IPS-20b (cell line): ENCODE data around the gene LAMB3.

Source experiments
- H3K27ac ChIP-seq: one replicate; pipeline ENCODE4 v1.5.1; 2013; ENCODE audit warnings: low read length
- H3K27me3 ChIP-seq: 2 replicates; pipeline ENCODE4 v1.6.1; 2013; ENCODE audit warnings: mild to moderate bottlenecking, low read length, inconsistent platforms; ENCODE audit not compliant: insufficient read depth
- H3K36me3 ChIP-seq: 2 replicates; pipeline ENCODE4 v1.6.1; 2013; ENCODE audit warnings: low read depth, mild to moderate bottlenecking, inconsistent platforms, low read length, moderate library complexity; ENCODE audit not compliant: insufficient read depth
- H3K4me1 ChIP-seq: 2 replicates; pipeline ENCODE4 v1.6.1; 2013; ENCODE audit warnings: mild to moderate bottlenecking, control low read depth, inconsistent platforms, low read length, moderate library complexity; ENCODE audit not compliant: insufficient read depth
- H3K4me3 ChIP-seq: 2 replicates; pipeline ENCODE4 v1.5.1; 2013; ENCODE audit warnings: mild to moderate bottlenecking, low read length, inconsistent platforms
- H3K9ac ChIP-seq: 2 replicates; pipeline ENCODE4 v1.6.1; 2013; ENCODE audit warnings: low read depth, mild to moderate bottlenecking, inconsistent platforms, low read length, moderate library complexity
- H3K9me3 ChIP-seq: 2 replicates; pipeline ENCODE4 v1.6.1; 2013; ENCODE audit warnings: mild to moderate bottlenecking, low read depth, low read length, inconsistent platforms; ENCODE audit not compliant: insufficient read depth

Gene LAMB3

DNA sequence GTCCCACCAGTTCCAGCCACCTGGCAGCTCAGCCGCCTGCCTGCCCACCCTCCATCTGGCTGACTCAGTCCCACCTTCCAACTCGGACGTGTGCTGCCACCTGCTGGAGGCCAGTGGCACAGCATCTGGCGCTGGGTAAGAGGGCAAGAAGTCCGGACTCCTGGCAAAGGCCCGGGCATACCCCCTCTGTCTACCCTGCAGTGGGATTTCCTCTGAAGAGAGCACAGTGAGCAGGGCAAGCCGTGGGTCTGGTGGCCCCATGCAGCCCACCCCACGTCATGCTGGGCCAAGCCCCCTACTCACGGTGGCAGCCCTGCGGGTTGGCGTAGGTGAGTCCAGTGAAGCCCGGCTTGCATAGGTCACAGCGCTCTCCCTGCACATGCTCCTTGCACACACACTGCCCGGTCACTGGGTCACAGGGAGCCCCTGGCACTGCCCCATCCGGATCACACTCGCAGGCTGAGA, 24.5 kb downstream of the LAMB3 start:
- Histone ChIP-seq H3K36me3 (no peaks in the 10 kb centered on the region), H3K27me3 (peaks cover 9% of the 10 kb centered on the region; the same call in 1 of the 2 replicates), H3K9ac (no peak overlapping the region), H3K9me3 (no peaks in the 10 kb centered on the region), H3K27ac (no peak overlapping the region), H3K4me3 (no peak overlapping the region), H3K4me1 (peaks cover 13% of the 10 kb centered on the region)

DNA sequence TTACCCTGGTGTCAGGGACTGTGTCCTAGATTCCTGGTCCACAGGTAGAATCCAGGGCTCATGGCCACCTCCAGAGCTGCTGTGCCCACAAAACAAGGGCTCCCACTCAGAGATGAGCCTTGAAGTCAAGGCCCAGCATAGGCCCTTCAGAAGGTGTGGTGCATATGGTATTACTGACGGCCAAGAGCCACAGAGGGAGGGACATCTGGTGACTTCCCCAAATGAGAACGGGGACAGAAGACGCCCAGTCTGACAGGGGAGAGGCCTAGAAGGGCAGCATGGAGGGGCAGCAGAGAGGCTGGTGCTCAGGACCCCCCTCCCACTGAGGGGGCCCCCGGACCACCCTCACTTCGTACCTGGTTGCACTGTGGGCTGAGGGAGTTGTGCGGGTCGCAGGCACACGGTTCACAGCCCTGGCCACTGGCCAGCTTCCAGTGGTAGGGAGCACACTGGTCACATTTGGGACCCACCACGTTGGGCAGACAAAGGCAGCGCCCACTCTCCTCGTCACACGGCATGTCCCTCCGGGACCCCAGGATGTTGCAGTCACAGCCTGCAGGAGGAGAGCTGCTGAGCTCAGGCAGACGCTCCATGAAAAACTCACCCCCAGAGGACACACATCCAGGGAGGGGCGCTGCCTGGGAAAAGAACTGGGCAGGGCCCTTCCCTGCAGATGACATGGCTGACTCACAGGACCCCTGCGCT, 25.0 kb downstream of the LAMB3 start:
- H3K9me3 ChIP-seq: no peaks in the 10 kb centered on the region
- peaks cover 13% of the 10 kb centered on the region for H3K4me1 ChIP-seq
- no peak overlapping the region for H3K27ac ChIP-seq
- peaks cover 9% of the 10 kb centered on the region; the same call in 1 of the 2 replicates for H3K27me3 ChIP-seq
- H3K9ac ChIP-seq: no peak overlapping the region
- no peak overlapping the region for H3K4me3 ChIP-seq
- no peaks in the 10 kb centered on the region for H3K36me3 ChIP-seq

DNA sequence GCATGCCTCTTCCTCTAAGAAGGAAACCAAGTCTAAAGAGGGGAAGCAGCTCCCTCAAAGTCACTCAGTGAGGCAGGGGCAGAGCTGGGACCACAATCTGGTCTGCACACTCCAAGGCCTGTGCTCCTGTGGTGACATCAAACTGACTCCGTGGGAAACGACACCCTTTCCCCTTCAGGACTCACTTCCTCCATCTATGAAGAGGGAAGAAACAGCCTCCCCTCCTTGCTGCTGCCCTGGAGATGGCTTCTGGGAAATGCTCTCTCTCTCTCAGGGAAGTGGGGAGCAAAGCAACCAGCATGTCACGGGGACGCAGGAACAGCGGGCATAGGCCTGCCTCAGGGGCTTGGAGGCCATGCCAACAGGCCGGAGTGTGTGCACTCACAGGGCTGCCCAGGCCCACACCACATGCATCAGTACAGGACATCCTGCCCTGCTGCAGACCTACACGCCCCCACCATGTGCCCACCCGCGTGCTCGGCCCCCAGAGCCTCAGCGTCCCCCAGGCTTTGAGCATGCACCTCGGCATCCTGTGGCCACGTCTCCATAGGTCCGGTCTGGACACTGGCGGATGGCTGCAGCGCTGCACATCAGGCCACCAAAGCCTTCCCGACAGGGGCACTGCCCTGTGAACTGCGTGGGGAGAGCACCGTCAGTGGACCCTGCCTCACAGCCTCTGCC, 25.7 kb downstream of the LAMB3 start:
- Histone ChIP-seq H3K27me3 (peaks cover 9% of the 10 kb centered on the region; the same call in 1 of the 2 replicates), H3K27ac (no peak overlapping the region), H3K4me1 (peaks cover 13% of the 10 kb centered on the region), H3K4me3 (no peak overlapping the region), H3K36me3 (no peaks in the 10 kb centered on the region), H3K9me3 (no peaks in the 10 kb centered on the region), H3K9ac (no peak overlapping the region)

DNA sequence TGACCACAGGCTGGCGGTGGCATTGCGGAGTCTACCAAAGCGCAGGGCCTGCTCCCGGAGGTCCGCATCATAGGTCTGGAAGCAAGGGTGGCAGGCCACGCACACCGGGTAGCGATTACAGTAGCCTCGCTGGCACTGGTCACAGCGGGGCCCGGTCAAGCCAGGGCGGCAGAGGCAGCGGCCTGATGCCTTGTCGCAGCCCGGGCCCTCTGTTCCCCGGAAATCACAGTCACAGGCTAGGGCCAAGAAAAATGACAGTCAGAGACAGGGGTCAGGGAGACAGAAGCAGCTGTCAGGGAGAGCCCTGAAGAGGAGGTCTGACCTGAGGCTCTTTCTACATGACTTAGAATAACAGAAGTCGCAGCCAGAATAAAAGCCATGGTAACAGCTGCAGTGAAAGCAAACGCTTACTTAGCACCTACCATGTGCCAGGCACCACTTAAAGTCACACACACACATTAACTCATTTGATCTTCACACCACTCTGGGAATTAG, 26.4 kb downstream of the LAMB3 start:
- no peaks in the 10 kb centered on the region for H3K36me3 ChIP-seq
- H3K27ac ChIP-seq: no peak overlapping the region
- peaks cover 12% of the 10 kb centered on the region for H3K4me1 ChIP-seq
- H3K9ac ChIP-seq: no peak overlapping the region
- no peak overlapping the region for H3K4me3 ChIP-seq
- no peaks in the 10 kb centered on the region for H3K9me3 ChIP-seq
- H3K27me3 ChIP-seq: peaks cover 9% of the 10 kb centered on the region; the same call in 1 of the 2 replicates

DNA sequence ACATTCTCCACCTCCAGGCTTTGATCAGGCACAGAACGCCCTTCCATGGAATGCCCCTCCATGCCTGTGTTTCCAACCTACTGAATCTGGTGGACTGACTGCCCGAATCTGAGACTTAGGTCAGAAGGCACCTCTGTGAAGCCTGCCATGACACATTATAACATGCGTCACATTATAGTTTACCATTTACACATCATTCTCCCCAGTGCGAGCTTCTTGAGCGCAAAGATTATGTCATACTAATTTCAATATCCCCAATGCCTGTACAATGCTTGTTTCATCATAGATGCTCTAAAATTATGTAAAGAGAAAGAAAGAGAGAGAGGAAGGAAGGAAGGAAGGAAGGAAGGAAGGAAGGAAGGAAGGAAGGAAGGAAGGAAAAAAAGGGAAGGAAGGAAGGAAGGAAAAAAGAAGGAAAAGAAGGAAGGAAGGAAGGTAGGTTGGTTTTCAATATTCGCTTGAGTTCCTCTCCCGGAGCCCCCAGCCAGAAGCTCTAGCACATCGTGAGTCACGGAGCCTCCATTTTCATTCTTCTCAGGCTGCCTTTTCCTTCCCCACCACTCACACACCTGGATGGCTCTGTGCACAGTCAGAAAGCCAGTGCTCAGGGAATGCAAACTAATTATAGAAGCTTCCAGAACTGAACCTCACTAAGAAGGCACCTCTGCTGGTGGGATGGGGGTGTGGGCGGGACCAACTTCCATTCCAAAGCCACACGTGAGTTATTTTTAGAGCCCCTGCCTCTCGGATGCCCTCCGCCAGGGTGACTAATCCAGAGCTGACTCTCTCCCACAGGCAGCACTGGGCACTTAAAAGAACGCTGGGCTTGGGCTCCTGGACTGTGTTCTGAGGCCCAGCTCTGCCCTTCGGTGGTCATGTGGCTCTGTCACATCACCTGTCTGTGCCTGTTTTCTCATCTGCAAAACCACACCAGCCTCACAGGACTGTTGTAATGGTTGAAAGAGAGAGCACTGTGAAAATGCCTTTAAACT, 27.4 kb downstream of the LAMB3 start:
- no peak overlapping the region for H3K27ac ChIP-seq
- H3K27me3 ChIP-seq: peaks cover 9% of the 10 kb centered on the region; the same call in 1 of the 2 replicates
- H3K9ac ChIP-seq: no peak overlapping the region
- H3K4me3 ChIP-seq: no peak overlapping the region
- H3K4me1 ChIP-seq: peaks cover 4% of the 10 kb centered on the region
- no peaks in the 10 kb centered on the region for H3K36me3 ChIP-seq
- no peaks in the 10 kb centered on the region for H3K9me3 ChIP-seq

DNA sequence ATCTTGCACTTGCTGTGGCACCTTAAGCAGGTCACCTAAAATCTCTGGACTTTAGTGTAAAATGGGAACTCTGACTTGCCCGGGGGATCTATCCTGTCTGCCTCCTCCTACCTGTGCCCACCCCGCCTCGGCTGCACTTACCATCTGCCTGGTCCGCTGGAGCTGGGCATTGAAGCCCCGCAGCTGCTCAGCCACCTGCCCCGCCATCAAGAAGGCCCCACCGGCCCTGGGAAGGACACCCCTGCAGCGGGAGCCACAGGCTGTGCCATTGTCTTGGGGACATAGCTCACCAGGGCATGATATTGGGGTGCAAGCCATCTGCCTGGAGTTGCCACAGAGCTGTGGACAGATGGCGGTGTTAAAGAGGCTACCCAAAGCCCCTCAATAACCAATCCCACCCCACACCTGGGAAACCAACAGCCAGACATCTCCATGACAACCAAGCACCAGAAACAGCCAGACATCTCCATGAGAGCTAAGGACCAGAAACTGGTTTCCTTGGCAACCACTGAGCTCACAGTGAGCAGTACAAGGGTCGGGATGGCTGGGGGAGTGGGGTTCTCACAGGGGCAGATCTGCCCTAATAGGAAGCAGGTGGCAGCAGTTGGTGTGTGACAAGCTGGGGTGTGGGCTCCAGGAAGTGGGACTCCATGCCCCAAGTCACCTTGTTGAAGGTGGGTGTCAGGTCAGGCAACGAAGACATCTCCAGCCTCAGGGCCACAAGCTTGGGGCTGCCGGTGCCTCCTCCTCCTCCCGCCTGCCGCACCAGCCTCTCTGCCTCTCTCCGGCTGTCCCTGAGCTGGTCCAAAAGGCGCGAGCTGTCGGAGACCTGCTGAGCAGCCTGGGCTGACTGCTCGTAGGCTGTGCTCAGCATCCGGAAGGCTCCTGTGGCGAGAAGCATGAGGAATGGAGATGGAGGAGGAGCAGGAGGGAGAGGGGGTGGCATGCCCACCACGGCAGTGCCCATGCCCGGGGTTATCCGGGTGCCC, 29.1 kb downstream of the LAMB3 start:
- Histone ChIP-seq H3K27ac (no peak overlapping the region), H3K9me3 (no peaks in the 10 kb centered on the region), H3K9ac (no peak overlapping the region), H3K4me3 (no peak overlapping the region), H3K4me1 (no peaks in the 10 kb centered on the region), H3K27me3 (peaks cover 9% of the 10 kb centered on the region; the same call in 1 of the 2 replicates), H3K36me3 (no peaks in the 10 kb centered on the region)

DNA sequence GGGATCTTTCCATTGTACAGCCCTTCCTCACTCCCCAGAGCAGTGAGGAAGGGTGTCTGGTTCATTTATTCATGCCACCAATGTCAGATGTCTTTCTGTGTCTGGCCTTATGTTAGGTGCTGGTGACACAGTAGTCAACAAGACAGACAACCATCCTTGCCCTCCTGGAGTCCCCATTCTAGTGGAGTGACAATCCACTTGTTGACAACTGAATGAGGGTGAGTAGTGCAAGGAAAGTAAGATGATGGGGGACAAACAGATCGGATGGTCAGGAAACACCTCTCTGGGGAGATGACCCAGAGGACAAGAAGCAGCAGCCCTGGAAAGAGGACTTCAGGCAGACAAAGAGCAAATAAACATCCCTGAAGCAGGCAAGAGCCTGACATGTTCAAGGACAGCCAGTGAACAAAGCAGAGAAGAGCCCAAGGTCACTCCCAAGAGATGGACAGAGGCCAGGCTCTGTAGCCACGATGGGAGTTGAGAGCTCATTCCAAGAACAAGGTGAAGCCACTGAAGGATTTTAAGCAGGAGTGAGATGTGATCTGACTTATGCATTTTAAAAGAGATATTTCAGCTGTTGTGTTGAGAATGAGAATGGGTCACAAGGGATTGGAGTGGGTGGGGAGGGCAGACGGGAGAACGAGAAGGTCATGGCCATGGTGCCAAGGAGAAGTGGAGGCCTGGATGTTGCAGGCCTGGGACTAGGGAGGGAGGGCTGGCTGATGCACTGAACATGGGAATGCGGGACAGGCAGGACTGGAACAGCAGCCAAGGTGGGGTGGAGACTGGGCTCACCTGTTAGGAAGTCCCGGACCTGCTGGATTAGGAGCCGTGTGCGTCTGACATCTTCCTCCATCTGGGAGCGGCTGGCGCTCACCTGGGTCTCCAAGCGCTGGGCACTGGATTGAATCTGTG, 30.2 kb downstream of the LAMB3 start:
- no peak overlapping the region for H3K27ac ChIP-seq
- no peaks in the 10 kb centered on the region for H3K36me3 ChIP-seq
- H3K4me1 ChIP-seq: no peaks in the 10 kb centered on the region

DNA sequence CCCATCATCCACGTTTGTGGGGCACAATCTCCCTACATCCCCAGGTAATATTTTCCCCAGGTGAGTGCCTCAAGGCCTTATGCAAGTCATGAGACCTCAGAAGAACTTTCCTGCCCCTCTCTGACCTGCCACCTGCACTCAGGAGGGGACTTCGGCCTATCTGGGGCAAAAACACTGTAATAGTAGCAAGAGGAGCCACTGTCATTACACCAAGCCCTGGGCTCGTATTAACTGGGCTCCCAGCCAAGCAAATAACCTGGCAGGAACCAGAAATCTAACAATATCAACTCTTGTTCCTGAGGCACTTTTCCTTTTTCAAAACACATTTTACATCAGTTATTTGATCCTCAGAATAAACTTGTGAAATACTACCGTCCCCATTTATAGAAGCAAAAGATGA, 30.9 kb downstream of the LAMB3 start:
- H3K4me3 ChIP-seq: no peak overlapping the region
- H3K9ac ChIP-seq: no peak overlapping the region
- H3K36me3 ChIP-seq: no peaks in the 10 kb centered on the region
- H3K27ac ChIP-seq: no peak overlapping the region
- H3K27me3 ChIP-seq: no peaks in the 10 kb centered on the region
- no peaks in the 10 kb centered on the region for H3K4me1 ChIP-seq
- H3K9me3 ChIP-seq: no peaks in the 10 kb centered on the region

More for the DNA sequence above, 30.2 kb downstream of the LAMB3 start:
- H3K4me3 ChIP-seq: no peak overlapping the region
- H3K27me3 ChIP-seq: peaks cover 5% of the 10 kb centered on the region; the same call in 1 of the 2 replicates
- H3K9me3 ChIP-seq: no peaks in the 10 kb centered on the region
- no peak overlapping the region for H3K9ac ChIP-seq

DNA sequence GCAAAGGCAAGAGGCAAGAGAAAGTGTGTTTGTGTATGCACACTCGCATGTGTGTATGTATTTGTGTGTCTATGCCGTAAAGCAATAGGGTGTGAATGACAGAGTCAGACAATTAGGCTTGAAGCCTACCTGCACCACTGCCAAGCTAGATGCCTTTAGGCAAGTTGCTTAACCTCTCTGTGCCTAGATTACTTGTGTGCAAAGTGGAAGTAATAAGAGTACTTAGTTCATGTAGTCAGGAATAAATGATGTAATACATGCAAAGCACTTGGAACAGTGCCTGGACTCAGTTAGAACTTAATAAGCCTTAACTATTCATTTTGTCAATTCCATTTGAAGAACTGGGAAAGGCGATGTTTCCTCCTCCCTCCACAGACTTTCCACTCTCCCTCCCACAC, 31.7 kb downstream of the LAMB3 start:
- Histone ChIP-seq H3K4me1 (no peaks in the 10 kb centered on the region), H3K27ac (no peak overlapping the region)

More for the DNA sequence above, 31.7 kb downstream of the LAMB3 start:
- Histone ChIP-seq H3K4me3 (no peak overlapping the region), H3K9ac (no peak overlapping the region), H3K27me3 (no peaks in the 10 kb centered on the region), H3K36me3 (no peaks in the 10 kb centered on the region), H3K9me3 (no peaks in the 10 kb centered on the region)
